SH-SY5Y (cell line): ENCODE results near the gene WNK1.

Experiments
- GATA2 ChIP-seq: IDR thresholded peaks from 2 replicates; pipeline ENCODE4 v1.6.1; 2011; ENCODE audit warnings: mild to moderate bottlenecking, low read depth, low read length
- GATA3 ChIP-seq: IDR thresholded peaks from 2 replicates; pipeline ENCODE4 v1.6.1; 2011; ENCODE audit warnings: low read depth, mild to moderate bottlenecking, low read length, moderate library complexity

- TF ChIP-seq GATA2 (no peak), GATA3 (no peak)
Observed at GRCh38 chr12:911191-911826, 158.9 kb downstream of the WNK1 start.
